GM23338 (cell line): Measurements from ENCODE around the gene HDAC8.

Source experiments
- CTCF ChIP-seq, 2 experiments: fragments of 200-600 bp in 1 of 2; sonication (generic) in 1 of 2; conservative IDR thresholded peaks; 2 replicates each; pipeline versions ENCODE4 v1.5.1 to v1.6.1; 2016 to 2017; ENCODE audit warnings: antibody characterized with exemption in 2 of 2, low read depth in 2 of 2, mild to moderate bottlenecking in 2 of 2, moderate library complexity in 1 of 2
- EZH2 ChIP-seq: fragments of 200-600 bp; sonication (generic); IDR thresholded peaks from one replicate; pipeline ENCODE4 v1.8.0; 2017; ENCODE audit warnings: antibody characterized with exemption, mild to moderate bottlenecking, low read depth; ENCODE audit not compliant: unreplicated experiment
- EZH2phosphoT487 ChIP-seq: fragments of 200-600 bp; sonication (generic); IDR thresholded peaks from one replicate; pipeline ENCODE4 v1.8.1; 2018; ENCODE audit warnings: antibody characterized with exemption; ENCODE audit not compliant: unreplicated experiment
- JUNB ChIP-seq: IDR thresholded peaks from one replicate; pipeline ENCODE4 v1.6.1; 2016; ENCODE audit warnings: antibody characterized with exemption; ENCODE audit not compliant: unreplicated experiment
- NANOG ChIP-seq: IDR thresholded peaks from 2 replicates; pipeline ENCODE4 v1.6.1; 2016; ENCODE audit warnings: antibody characterized with exemption, borderline replicate concordance
- POLR2AphosphoS5 ChIP-seq: IDR thresholded peaks from 2 replicates; pipeline ENCODE4 v1.6.1; 2016; ENCODE audit warnings: antibody characterized with exemption, low read depth
- STAT1 ChIP-seq: IDR thresholded peaks from one replicate; pipeline ENCODE4 v1.6.1; 2016; ENCODE audit warnings: antibody characterized with exemption; ENCODE audit not compliant: unreplicated experiment

- TF ChIP-seq CTCF (conservative IDR thresholded peaks at IDR 0.05; ENCODE audit: low read depth in 2 of 2) = no peak
- TF ChIP-seq EZH2 = no peak
- no peak for TF ChIP-seq NANOG
- TF ChIP-seq STAT1 = no peak
- TF ChIP-seq POLR2AphosphoS5 = no peak
- TF ChIP-seq JUNB = no peak
- TF ChIP-seq EZH2phosphoT487 = no peak
Observed at GRCh38 chrX:72360326-72360725, 212.3 kb downstream of the HDAC8 start.
